Measurements from ENCODE around the gene TRIM37.

TRIM37 gene

DNA sequence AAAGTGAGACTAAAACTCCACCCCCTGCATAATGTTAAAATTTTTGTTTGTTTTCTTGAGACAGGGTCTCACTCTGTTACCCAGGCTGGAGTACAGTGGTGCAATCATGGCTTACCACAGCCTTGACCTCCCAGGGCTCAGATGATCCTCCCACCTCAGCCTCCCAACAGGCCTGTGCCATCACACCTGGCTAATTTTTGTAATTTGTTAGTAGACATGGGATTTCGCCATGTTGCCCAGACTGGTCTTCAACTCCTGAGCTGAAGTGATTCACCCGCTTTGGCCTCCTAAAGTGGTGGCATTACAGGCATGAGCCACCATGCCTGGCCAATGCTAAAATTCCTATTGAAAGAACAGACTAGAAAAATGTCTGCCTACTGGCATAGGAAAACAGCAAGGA, 103.8 kb downstream of the TRIM37 start:
- no peak for TF ChIP-seq CTCF (IDR thresholded peaks at IDR 0.05; ENCODE audit: control extremely low read depth, extremely low read depth, low read depth, missing control alignments)
- no peak for DNase-seq (ENCODE audit: extremely low spot score)
- CTCF ChIA-PET, result interaction anchor here (0.7 to 9.7 kb wide), 8 partner anchors 8 to 475 kb away, joined by 3 to 78 read pairs (median 4); no protein-coding TSS in a partner anchor
- POLR2A ChIA-PET, result no interaction called here

DNA sequence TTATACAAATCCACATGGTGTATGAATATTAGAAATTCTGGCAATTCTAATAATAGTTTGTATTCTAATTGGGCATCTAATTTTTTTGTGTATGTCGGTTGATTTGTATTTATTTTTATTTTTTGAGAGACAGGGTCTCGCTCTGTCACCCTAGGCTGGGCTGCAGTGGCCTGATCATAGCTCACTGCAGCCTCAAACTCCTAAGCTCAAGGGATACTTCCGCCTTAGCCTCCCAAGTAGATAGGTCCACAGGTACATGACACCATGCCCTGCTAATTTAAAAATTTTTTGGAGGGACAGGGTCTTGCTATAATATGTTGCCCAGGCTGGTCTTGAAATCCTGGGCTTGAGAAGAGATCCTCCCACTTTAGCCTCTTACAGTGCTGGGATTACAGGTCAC, 104.6 kb downstream of the TRIM37 start:
- ChIA-PET POLR2A (interaction anchor here (0.6 to 1.0 kb wide), 2 partner anchors 371 to 1155 kb away, joined by 3 to 6 read pairs; no protein-coding TSS in a partner anchor), CTCF (interaction anchor here (0.7 to 9.7 kb wide), 5 partner anchors 285 to 474 kb away, joined by 3 to 78 read pairs (median 4); no protein-coding TSS in a partner anchor)
- no peak for DNase-seq (ENCODE audit: extremely low spot score)
- TF ChIP-seq CTCF (IDR thresholded peaks at IDR 0.05; ENCODE audit: control extremely low read depth, extremely low read depth, low read depth, missing control alignments), result no peak

DNA sequence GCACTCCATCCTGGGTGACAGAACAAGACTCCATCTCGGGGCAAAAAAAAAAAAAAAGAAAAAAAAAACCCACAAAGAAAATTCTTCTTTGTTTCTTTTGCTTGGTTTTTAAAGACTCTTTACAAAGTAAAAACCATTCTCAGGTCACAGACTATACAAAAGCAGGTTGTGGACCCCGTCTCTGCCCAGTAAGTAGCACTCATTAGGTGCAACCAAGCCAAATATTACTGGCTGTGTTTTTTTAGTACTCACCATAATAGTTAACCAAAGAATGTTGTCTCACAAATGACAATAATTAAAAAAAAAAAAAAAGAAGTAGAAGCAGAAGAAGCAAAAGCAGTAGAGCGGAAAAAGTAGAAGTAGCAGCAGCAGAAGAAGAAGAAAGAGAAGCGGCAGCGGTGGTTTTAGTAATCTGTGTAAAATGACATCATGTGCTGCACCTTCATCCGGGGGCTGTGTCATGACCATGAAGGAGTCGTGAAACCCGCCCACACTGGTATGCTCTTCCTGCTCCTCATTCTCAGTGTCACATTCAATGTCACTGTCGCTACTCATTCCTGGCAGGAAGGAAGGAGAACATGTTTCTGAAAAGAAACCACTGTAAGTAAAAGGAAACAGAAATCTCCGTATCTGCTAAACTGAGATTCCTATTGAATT, 105.4 kb downstream of the TRIM37 start:
- ChIA-PET POLR2A (interaction anchor here (0.7 to 1.0 kb wide), 2 partner anchors 370 kb away, joined by 3 to 8 read pairs; no protein-coding TSS in a partner anchor), CTCF (interaction anchor here (4.5 to 9.7 kb wide), 2 partner anchors 413 to 425 kb away, joined by 33 to 78 read pairs; no protein-coding TSS in a partner anchor)
- peak; percentile 78 for DNase-seq (ENCODE audit: extremely low spot score)
- no peak for TF ChIP-seq CTCF (IDR thresholded peaks at IDR 0.05; ENCODE audit: control extremely low read depth, extremely low read depth, low read depth, missing control alignments)

DNA sequence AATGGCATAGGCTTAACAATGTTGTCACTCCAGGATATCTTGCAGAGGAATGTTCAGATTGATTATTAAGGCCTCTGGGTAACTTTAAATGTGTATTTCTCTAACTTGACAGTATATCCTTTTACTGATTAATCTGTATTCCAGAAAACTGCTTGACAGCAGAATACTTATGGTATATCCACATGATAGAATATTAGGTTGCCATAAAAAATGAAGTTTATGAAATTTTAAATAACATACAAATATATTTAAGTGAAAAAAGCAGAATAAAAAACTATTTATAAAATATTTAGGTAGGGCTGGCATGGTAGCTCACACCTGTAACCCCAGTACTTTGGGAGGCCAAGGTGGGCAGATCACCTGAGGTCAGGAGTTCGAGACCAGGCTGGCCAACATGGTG, 106.7 kb downstream of the TRIM37 start:
- no peak for TF ChIP-seq CTCF (IDR thresholded peaks at IDR 0.05; ENCODE audit: control extremely low read depth, extremely low read depth, low read depth, missing control alignments)
- ChIA-PET CTCF (no interaction called here), POLR2A (no interaction called here)

GRCh38 chr17:58999500-58999899, 107.2 kb downstream of the TRIM37 start:
- CTCF ChIA-PET, result no interaction called here

More for the DNA sequence above, 106.7 kb downstream of the TRIM37 start:
- DNase-seq (ENCODE audit: extremely low spot score), result no peak

DNA sequence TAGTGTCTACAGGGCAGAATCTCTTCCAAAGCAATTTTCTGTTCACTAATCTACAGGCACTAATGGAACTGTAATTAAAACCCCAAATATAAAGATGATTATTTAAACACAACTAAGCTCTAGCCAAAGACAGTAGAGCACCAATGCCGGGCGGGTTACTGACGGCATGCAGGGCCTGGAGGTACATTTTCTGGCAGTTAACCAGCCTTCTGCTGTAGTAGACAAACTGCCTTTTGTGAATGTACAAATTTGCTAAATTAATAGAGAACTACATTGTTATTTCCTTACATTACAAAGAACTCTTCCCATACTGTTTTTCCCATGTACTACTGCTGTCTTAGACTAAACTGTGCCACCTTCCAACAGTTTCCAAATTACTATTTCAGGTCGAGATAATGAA, 107.8 kb downstream of the TRIM37 start:
- POLR2A ChIA-PET, result no interaction called here
- DNase-seq (ENCODE audit: extremely low spot score), result no peak
- CTCF ChIA-PET, result no interaction called here
- no peak for TF ChIP-seq CTCF (IDR thresholded peaks at IDR 0.05; ENCODE audit: control extremely low read depth, extremely low read depth, low read depth, missing control alignments)

More at GRCh38 chr17:58999500-58999899, 107.2 kb downstream of the TRIM37 start:
- POLR2A ChIA-PET, result no interaction called here
- no peak for TF ChIP-seq CTCF (IDR thresholded peaks at IDR 0.05; ENCODE audit: control extremely low read depth, extremely low read depth, low read depth, missing control alignments)
- DNase-seq (ENCODE audit: extremely low spot score), result no peak

Data from GM10248 (cell line).